HepG2 (cell line): ENCODE data around the gene SYS1. TPM values are rescaled to one million over a fixed set of nuclear protein-coding genes. Genes with fewer than 3 reads are reported as not detected.

ENCODE experiments used
- ATAC-seq: fragments of 200-7000 bp; cut with Tn5 transposase; 3 replicates; pipeline ENCODE4 v1.9.1; 2020; ENCODE audit warnings: mild to moderate bottlenecking, moderate library complexity
- Bru-seq: library from RNA; stranded (reverse); fragments of 400-500 nt; gene quantifications from one replicate; lab custom pipeline; 2021; lab: Mats Ljungman, UMichigan
- BruChase-seq, 2 experiments: library from RNA; stranded (reverse); fragments of 400-500 nt; gene quantifications; one replicate each; lab custom pipeline; 2021; lab: Mats Ljungman, UMichigan
- BruUV-seq: library from RNA; stranded (reverse); fragments of 400-500 nt; replicated peaks from 2 replicates; lab custom pipeline; 2021; lab: Mats Ljungman, UMichigan
- CTCF ChIA-PET: fragments of 300-600 bp; formaldehyde crosslinking; extraction: SDS; loops from one replicate; lab custom pipeline; 2021; ENCODE audit warnings: low total read pairs, inconsistent platforms, low intra/inter-chr PET ratio; lab: Yijun Ruan, JAX
- POLR2A ChIA-PET: fragments of 350-600 bp; sonication (Branson Sonifier 250); formaldehyde crosslinking; loops from one replicate; lab custom pipeline; 2020; ENCODE audit warnings: antibody characterized with exemption, inconsistent platforms; lab: Yijun Ruan, JAX
- DNase-seq: peaks from one replicate; pipeline ENCODE4 v3.0.0-alpha.2; 2015; ENCODE audit warnings: low spot score
- FAIRE-seq: peaks from 3 replicates; lab custom pipeline; 2011; peaks lifted over from hg19 to GRCh38; lab: Jason Lieb, UNC
- H2AFZ ChIP-seq: one replicate; pipeline ENCODE4 v1.6.1; 2011; ENCODE audit warnings: low read length, inconsistent platforms
- H3K27ac ChIP-seq: fragments of 300-600 bp; 3 replicates; pipeline ENCODE4 v1.8.0; 2011; ENCODE audit warnings: mixed run types, mild to moderate bottlenecking, mixed read lengths, low read length, inconsistent platforms; ENCODE audit not compliant: insufficient read depth; ENCODE audit errors: extremely low read length
- H3K27me3 ChIP-seq, 2 experiments: fragments of 200-600 bp in 1 of 2; 2 replicates in 1 of 2; 3 replicates in 1 of 2; pipeline versions ENCODE4 v1.6.0 to v1.8.0; 2011; ENCODE audit warnings: low read length in 2 of 2, mild to moderate bottlenecking in 2 of 2, moderate library complexity in 2 of 2, inconsistent platforms in 1 of 2; ENCODE audit not compliant: insufficient read depth in 2 of 2, control insufficient read depth in 1 of 2
- H3K36me3 ChIP-seq, 2 experiments: fragments of 200-600 bp in 1 of 2; replicated peaks in 1 of 2; 2 replicates in 1 of 2; 3 replicates in 1 of 2; pipeline versions ENCODE4 v1.5.1 to v1.8.0; 2011; ENCODE audit warnings: low read length in 2 of 2, inconsistent platforms in 1 of 2; ENCODE audit not compliant: insufficient read depth in 2 of 2, control insufficient read depth in 1 of 2
- H3K4me1 ChIP-seq: 2 replicates; pipeline ENCODE4 v1.5.1; 2012; ENCODE audit warnings: low read length, inconsistent platforms; ENCODE audit not compliant: insufficient read depth
- H3K4me2 ChIP-seq: 2 replicates; pipeline ENCODE4 v1.6.0; 2011; ENCODE audit warnings: low read depth, low read length, inconsistent platforms
- H3K4me3 ChIP-seq, 3 experiments: fragments of 200-600 bp in 1 of 3; sonication (generic), shearing (Covaris generic) in 1 of 3; replicated peaks in 1 of 3; 2 replicates each; pipeline ENCODE4 v1.5.1; 2011 to 2016; ENCODE audit warnings: low read length in 3 of 3, inconsistent platforms in 2 of 3, low read depth in 2 of 3, mild to moderate bottlenecking in 2 of 3, control low read depth in 1 of 3, mixed read lengths in 1 of 3; ENCODE audit not compliant: insufficient read depth in 1 of 3
- H3K79me2 ChIP-seq: one replicate; pipeline ENCODE4 v1.6.1; 2011; ENCODE audit warnings: low read length, inconsistent platforms; ENCODE audit not compliant: insufficient read depth
- H3K9ac ChIP-seq: 2 replicates; pipeline ENCODE4 v1.6.0; 2011; ENCODE audit warnings: mild to moderate bottlenecking, low read depth, low read length, inconsistent platforms; ENCODE audit not compliant: insufficient read depth
- H3K9me3 ChIP-seq: 2 replicates; pipeline ENCODE4 v1.5.1; 2012; ENCODE audit warnings: mild to moderate bottlenecking, low read length
- H4K20me1 ChIP-seq: 2 replicates; pipeline ENCODE4 v1.6.0; 2011; ENCODE audit warnings: inconsistent platforms, mild to moderate bottlenecking, low read length, moderate library complexity; ENCODE audit not compliant: insufficient read depth
- ZBTB40 ChIP-seq, 2 experiments: fragments of 450-650 bp in 1 of 2; sonication (generic) in 1 of 2; formaldehyde crosslinking in 1 of 2; IDR thresholded peaks; 2 replicates each; pipeline versions ENCODE4 v1.6.1 to v1.8.0; 2016 to 2022; ENCODE audit warnings: antibody characterized with exemption in 1 of 2, mild to moderate bottlenecking in 1 of 2, missing genetic modification reagents in 1 of 2
- ZNF552 ChIP-seq: sonication (generic); formaldehyde crosslinking; IDR thresholded peaks from 2 replicates; pipeline ENCODE4 v1.9.0; 2022; ENCODE audit warnings: missing genetic modification reagents, mild to moderate bottlenecking, borderline replicate concordance
- WGBS: methylation state at CpG from one replicate; pipeline ENCODE4 v1.1.6; 2017; ENCODE audit warnings: low lambda C conversion rate; 5-methylcytosine and 5-hydroxymethylcytosine counted together
- in situ Hi-C: cut with HindIII; loops from 2 replicates; pipeline ENCODE4 v1.10.0; 2017; ENCODE audit warnings: low pct_unique_long_range_greater_than_20kb; ENCODE audit not compliant: extremely low pct_ligation_motif_present
- intact Hi-C: fragments of 100-400 bp; cut with micrococcal nuclease; formaldehyde crosslinking; loops from one replicate; pipeline ENCODE4 v1.10.0; 2022; ENCODE audit not compliant: unreplicated experiment
- long read RNA-seq, 2 experiments: library from RNA in 1 of 2; library from polyadenylated mRNA in 1 of 2; stranded (forward) in 1 of 2; unstranded in 1 of 2; transcript quantifications; one replicate each; pipeline ENCODE4 v2.0.0, GENCODE V29; 2019 to 2022
- polyA minus RNA-seq, 3 experiments: library from RNA; depleted of rRNA, polyadenylated mRNA; stranded (reverse); fragments of >200 nt; gene quantifications; 2 replicates each; pipeline ENCODE4 v1.2.3, GENCODE V29; 2011; ENCODE audit warnings: low replicate concordance in 1 of 3
- polyA plus RNA-seq, 8 experiments: library from polyadenylated mRNA; depleted of rRNA in 3 of 8; stranded (reverse) in 7 of 8; unstranded in 1 of 8; fragments of >200 nt; fragmentation: Illumina TruSeq in 4 of 8; extraction: Trizol in 4 of 8; gene quantifications; 2 replicates each; pipeline versions ENCODE4 v1.2.1 to v1.2.3, GENCODE V29; 2011 to 2016; ENCODE audit warnings: low read depth in 4 of 8, missing spikeins in 1 of 8, mixed read lengths in 1 of 8; ENCODE audit not compliant: insufficient read depth in 1 of 8
- total RNA-seq, 5 experiments: library from RNA; depleted of rRNA; stranded (reverse); fragments of >200 nt; fragmentation: Illumina TruSeq; extraction: Trizol; gene quantifications; 2 replicates each; pipeline ENCODE4 v1.2.3, GENCODE V29; 2016; ENCODE audit warnings: low read depth in 1 of 5

The SYS1 gene
- 22.0 and 38.3 TPM in 2 replicates for total RNA-seq (2016; rRNA removed; fragmentation: Illumina TruSeq; extraction: Trizol)
- 17.7 and 19.7 TPM in 2 replicates for total RNA-seq (2016; cell fraction: cytosol; rRNA removed; fragmentation: Illumina TruSeq; extraction: Trizol; ENCODE audit: low read depth)
- 22.2 and 38.4 TPM in 2 replicates for total RNA-seq (2016; cell fraction: insoluble cytoplasmic fraction; rRNA removed; fragmentation: Illumina TruSeq; extraction: Trizol)
- total RNA-seq (2016; cell fraction: membrane; rRNA removed; fragmentation: Illumina TruSeq; extraction: Trizol): 35.6 and 38.6 TPM in 2 replicates
- 39.9 and 40.9 TPM in 2 replicates for total RNA-seq (2016; cell fraction: nucleus; rRNA removed; fragmentation: Illumina TruSeq; extraction: Trizol)
- polyA plus RNA-seq (2011; rRNA removed): 65.6 and 75.9 TPM in 2 replicates
- polyA plus RNA-seq (2011; cell fraction: cytosol; rRNA removed): 66.7 and 88.3 TPM in 2 replicates
- polyA plus RNA-seq (2011; cell fraction: nucleus; rRNA removed): 46.0 and 49.6 TPM in 2 replicates
- 22.5 and 24.8 TPM in 2 replicates for polyA plus RNA-seq (2012)
- polyA plus RNA-seq (2016; cell fraction: cytosol; fragmentation: Illumina TruSeq; extraction: Trizol; ENCODE audit: low read depth): 16.5 and 19.7 TPM in 2 replicates
- polyA plus RNA-seq (2016; cell fraction: insoluble cytoplasmic fraction; fragmentation: Illumina TruSeq; extraction: Trizol; ENCODE audit: low read depth): 24.3 and 27.0 TPM in 2 replicates
- polyA plus RNA-seq (2016; cell fraction: membrane; fragmentation: Illumina TruSeq; extraction: Trizol; ENCODE audit: low read depth): 29.1 and 31.7 TPM in 2 replicates
- 41.1 and 42.9 TPM in 2 replicates for polyA plus RNA-seq (2016; cell fraction: nucleus; fragmentation: Illumina TruSeq; extraction: Trizol; ENCODE audit: insufficient read depth, low read depth)
- polyA minus RNA-seq (2011; rRNA and poly(A)+ RNA removed; ENCODE audit: low replicate concordance): 127 and 240 TPM in 2 replicates
- 35.0 and 40.9 TPM in 2 replicates for polyA minus RNA-seq (2011; cell fraction: cytosol; rRNA and poly(A)+ RNA removed)
- polyA minus RNA-seq (2011; cell fraction: nucleus; rRNA and poly(A)+ RNA removed): 56.0 and 62.5 TPM in 2 replicates
- Bru-seq, nascent RNA: percentile 81 among the genes with signal in this experiment
- BruChase-seq, experiment 1, labeled RNA remaining after a 6-hour chase: percentile 96 among the genes with signal in this experiment
- percentile 94 among the genes with signal in this experiment for BruChase-seq, experiment 2, labeled RNA remaining after a 2-hour chase
- long read RNA-seq, experiment 1, transcript SYS1-205 (3 exons, 433 nt): minor isoform, 6 of 100 reads
- long read RNA-seq, experiment 1, transcript SYS1-201 (4 exons, 2,862 nt): major isoform, 86 of 100 reads
- long read RNA-seq, experiment 1, partial matches to known transcripts: 2 of 100 reads
- long read RNA-seq, experiment 1, other reads (novel, unspliced or antisense): 6 of 100 reads
- long read RNA-seq, experiment 2, transcript SYS1-201 (4 exons, 2,862 nt): major isoform, 124 of 161 reads
- long read RNA-seq, experiment 2, transcript SYS1-205 (3 exons, 433 nt): minor isoform, 5 of 161 reads
- long read RNA-seq, experiment 2, partial matches to known transcripts: 19 of 161 reads
- long read RNA-seq, experiment 2, other reads (novel, unspliced or antisense): 12 of 161 reads

- WGBS: under 1% methylated on average over 48 of the region's 55 CpGs
- Histone ChIP-seq H3K4me1 (peaks cover 64% of the 10 kb centered on the region), H3K79me2 (peaks cover 13% of the 10 kb centered on the region), H3K27ac (peak within 1 kb of the TSS; percentile 92), H2AFZ (peak within 1 kb of the TSS; percentile 68), H3K4me2 (peak within 1 kb of the TSS; percentile 94), H4K20me1 (peaks cover 5% of the 10 kb centered on the region; the same call in 1 of the 2 replicates), H3K27me3 (no peaks in the 10 kb centered on the region; a peak in 2 of 5 replicates), H3K36me3 (peaks cover 17 to 27% of the 10 kb centered on the region in 2 experiments), H3K4me3 (peak within 1 kb of the TSS; percentile 78 to 95 (median 91)), H3K9ac (peak within 1 kb of the TSS; percentile 93), H3K9me3 (no peaks in the 10 kb centered on the region)
- TSS peak; percentile 67 for BruUV-seq
- ATAC-seq (peak; percentile 89), DNase-seq (peak; percentile 100), FAIRE-seq (peak; percentile 92)
- ChIA-PET POLR2A (interaction anchor here (1.0 to 29.5 kb wide), 20 partner anchors 8 to 429 kb away, joined by 3 to 1422 read pairs (median 7); partner anchors contain the start of genes DNTTIP1, PIGT, SDC4 and WFDC3), CTCF (interaction anchor here (0.8 to 2.8 kb wide), 5 partner anchors 11 to 451 kb away, joined by 3 to 22 read pairs (median 4); no protein-coding TSS in a partner anchor)
- intact Hi-C loops (loop anchor here (1.0 to 5.0 kb wide), 4 partner anchors 40 to 409 kb away; partner anchors contain the start of gene PIGT), in situ Hi-C loops (no loop called here)
- TF ChIP-seq ZBTB40 (IDR thresholded peaks at IDR 0.05) (no peak), ZBTB40 (CRISPR knock-in tag; IDR thresholded peaks at IDR 0.05) (peak; percentile 95), ZNF552 (CRISPR knock-in tag) (no peak; the same call in 1 of the 2 replicates)
Measured at GRCh38 chr20:45362804-45363610, at the start of gene SYS1. Gene SYS1, plus strand, starts transcription at chr20:45363156. Its CDS starts 376 bp downstream, at chr20:45363532.
